Activated T-helper 1 cell treated with Interleukin-2 at 50 U/mL for 16 hours (primary cell): ENCODE data around the gene GID8.

Source experiments
- DNase-seq: peaks from one replicate; pipeline ENCODE4 v3.0.0-alpha.2; 2020; ENCODE audit warnings: low read depth

GID8 gene

DNA sequence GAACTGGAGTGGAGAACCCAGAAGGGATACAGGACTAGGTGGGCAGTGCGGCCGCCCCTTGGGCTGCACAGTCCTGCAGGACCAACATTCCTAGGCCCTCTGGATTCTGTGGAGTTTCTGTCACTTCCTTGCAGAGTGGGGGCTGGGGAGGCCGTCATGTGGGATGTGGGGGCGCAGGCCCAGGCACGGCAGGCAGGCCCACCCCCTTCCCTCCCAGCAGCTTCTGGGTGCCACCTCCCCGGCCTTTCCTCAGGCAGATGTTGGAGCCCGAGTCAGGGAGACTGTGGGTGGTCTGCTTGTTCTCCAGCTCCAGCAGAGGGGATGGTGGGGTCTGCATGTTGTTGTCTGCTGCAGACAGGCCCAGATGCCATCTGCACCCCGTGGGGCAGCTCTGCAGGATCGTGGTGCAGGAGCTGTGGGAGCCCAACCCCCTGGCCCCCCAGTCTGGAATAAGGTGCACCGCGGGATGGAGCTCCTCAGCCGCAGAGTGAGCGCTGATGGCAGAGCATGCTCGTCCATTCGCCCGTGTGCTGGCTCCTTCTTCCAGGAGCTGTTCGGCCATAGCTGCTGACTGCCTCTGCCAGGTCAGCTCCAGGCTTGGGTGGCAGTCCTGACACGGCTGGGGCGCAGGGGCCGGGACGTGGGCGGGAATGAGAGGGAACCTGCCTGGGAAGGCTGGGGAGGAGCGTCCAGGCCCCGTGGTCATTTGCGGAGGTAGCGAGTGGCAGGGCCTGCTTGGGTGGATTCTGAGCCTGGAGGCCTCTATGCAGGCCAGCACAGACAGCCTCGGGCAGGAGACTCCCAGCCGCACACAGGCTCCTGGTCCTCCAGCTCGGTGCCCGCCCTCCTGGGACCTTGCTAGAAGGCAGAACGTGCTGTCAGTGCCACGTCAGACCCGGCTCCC lies 32.6 kb downstream of the GID8 start:
- DNase-seq: no peak

DNA sequence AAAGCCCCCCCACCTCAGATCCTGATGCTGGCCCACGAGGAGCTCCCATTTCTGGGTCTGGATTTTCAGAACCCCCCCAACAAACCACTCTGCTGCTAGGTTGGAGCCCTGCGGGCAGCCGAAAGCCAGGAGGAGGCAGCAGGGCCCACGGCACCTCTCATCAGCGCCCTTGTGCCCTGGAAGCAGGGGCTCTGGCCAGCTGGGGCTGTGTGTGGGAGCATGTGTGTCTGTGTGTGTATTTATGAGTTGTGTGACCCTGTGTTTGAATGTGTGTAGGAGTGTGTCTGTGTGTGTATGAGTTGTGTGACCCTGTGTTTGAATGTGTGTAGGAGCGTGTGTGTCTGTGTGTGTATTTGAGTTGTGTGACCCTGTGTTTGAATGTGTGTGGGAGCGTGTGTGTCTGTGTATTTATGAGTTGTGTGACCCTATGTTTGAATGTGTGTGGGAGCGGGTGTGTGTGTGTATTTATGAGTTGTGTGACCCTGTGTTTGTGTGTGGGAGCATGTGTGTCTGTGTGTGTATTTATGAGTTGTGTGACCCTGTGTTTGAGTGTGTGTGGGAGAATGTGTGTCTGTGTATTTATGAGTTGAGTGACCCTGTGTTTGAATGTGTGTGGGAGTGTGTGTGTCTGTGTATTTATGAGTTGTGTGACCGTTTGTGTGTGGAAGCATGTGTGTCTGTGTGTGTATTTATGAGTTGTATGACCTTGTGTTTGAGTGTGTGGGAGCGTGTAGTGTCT lies 33.4 kb downstream of the GID8 start:
- no peak for DNase-seq

DNA sequence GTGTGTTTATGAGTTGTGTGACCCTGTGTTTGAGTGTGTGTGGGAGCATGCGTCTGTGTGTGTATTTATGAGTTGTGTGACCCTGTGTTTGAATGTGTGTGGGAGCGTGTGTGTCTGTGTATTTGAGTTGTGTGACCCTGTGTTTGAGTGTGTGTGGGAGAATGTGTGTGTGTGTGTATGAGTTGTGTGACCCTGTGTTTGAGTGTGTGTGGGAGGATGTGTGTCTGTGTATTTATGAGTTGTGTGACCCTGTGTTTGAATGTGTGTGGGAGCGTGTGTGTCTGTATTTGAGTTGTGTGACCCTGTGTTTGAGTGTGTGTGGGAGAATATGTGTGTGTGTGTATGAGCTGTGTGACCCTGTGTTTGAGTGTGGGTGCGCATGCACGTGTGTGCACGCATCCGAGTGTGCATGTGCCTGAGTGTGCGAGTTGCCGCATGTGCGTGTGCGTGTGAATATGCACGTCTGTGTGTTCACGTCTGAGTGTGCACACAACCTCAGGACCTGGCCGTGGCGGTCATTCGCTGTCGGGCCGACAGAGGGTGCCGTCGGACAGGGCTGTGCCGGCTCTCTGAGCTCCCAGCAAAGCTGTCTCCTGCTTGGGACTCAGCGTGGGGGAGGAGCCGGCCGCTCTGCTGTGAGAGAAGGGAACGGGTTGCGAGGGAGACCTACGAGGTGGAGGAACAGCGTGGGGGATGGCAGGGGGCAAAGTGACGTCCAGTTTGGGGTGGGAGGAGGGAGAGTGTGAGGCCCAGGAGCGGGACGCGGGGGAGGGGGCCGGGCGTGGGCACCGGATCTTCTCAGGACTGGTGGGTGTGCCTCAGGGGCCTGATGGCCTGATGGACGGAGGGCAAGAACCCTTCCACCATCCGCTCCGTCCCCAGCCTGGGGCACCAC lies 34.2 kb downstream of the GID8 start:
- peak; percentile 65 for DNase-seq

DNA sequence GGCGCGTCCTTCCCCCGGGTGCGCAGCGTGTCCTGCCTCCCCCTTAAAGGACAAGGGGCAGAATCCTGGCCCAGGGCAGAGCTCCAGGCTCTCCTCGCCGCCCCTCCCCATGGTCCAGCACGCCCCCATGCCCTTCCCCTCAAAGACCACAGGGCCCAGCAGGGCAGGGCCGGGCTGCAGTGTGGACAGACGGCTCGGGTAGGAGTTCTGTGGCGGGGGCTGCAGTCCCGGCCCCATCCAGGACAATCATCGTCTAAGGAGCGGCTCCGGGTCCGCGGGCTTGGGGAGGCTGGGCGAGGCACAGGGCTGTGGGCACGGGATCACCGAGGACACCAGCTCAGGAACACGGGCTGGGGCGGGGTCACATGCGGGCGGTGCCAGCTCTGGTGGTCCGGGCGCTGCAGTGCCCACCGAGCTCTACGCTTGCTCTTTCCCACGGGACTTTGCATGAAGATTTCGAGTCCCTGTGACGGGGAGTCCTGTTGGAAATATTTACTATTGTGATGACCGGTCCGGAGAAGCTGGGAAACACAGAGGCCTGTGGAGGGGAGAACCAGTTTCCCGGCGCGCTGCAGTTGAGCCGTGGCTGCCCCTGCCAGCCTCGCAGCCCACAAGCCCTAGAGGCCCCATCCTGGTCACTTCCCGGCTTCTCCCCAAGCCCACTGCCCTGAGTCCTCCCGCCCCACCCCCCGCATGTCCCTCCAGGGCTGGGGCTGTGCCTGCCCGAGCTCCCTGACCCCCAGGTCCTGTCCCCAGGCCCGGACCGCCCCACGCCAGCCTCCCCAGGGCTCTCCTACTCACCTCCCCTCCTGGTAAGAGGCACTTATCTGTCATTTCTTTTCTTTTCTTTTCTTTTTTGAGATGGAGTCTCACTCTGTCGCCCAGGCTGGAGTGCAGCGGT lies 35.1 kb downstream of the GID8 start:
- no peak for DNase-seq

DNA sequence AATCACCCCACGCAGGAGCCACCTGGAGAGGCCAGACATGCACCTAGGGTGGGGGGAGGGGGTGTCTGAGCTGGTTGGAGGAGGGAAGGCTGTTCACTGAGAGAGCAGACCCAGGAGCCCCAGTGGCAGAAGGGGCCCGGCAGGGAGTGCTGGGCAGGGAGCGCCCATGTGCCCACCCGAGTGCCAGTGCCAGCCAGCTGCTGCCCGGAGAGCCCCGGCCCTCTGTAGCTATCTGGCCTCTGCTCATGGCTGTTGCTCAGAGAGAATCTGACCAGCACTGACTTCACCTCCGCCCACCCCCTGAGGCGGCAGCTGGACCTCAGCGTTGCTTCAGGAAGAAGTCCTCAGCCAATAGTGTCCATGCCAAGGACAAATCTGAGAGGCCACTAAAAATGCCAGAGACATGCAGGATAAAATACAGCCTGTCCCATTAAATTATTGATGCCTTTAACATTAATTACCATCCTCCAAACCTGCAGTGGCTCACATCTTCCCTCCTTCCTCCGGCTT lies 37.4 kb downstream of the GID8 start:
- DNase-seq: no peak

DNA sequence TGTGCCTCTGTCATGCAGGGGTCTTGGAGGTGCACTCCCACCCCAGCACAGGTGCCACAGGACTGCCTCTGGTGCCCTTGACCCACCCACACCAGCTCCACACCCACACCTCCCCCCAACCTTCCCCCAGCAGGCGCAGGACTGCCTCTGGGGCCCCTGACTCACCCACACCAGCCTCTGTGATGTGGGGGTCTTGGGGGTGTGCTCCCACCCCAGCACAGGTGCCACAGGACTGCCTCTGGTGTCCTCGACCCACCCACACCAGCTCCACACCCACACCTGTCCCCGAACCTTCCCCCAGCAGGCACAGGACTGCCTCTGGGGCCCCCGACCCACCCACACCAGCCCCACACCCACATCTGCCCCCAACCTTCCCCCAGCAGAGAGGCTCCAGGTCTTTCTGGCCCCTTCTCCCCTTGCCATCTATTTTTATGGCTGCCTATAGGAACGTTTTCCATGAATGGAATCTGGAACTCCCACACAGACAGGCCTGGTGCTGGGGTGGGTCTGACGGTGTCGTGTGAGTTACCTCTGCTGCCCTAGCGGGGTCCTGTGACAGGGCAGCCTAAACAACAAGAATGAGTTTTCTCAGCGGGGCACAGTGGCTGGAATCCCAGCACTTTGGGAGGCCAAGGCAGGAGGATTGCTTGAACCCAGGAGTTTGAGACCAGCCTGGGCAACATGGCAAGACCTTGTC lies 38.0 kb downstream of the GID8 start:
- DNase-seq: no peak

DNA sequence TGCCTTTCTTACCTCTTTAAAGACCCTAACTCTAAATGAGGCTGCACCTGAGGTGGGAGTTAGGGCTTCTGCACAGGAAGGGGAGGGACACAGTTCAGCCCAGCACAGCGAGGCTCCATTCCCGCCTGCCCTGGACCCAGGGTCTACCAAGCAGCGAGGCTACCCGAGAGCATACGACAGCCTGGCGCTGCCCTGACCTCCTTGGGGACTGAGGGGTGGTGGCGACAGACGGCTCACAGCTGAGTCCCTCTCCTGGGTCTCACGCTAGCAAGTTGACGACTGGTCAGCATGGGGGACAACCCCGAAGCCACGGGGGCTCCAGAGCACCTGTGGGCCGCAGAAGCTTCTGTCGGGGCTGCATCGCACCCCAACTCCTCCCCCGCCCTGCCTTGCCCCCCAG lies 38.9 kb downstream of the GID8 start:
- DNase-seq: no peak

DNA sequence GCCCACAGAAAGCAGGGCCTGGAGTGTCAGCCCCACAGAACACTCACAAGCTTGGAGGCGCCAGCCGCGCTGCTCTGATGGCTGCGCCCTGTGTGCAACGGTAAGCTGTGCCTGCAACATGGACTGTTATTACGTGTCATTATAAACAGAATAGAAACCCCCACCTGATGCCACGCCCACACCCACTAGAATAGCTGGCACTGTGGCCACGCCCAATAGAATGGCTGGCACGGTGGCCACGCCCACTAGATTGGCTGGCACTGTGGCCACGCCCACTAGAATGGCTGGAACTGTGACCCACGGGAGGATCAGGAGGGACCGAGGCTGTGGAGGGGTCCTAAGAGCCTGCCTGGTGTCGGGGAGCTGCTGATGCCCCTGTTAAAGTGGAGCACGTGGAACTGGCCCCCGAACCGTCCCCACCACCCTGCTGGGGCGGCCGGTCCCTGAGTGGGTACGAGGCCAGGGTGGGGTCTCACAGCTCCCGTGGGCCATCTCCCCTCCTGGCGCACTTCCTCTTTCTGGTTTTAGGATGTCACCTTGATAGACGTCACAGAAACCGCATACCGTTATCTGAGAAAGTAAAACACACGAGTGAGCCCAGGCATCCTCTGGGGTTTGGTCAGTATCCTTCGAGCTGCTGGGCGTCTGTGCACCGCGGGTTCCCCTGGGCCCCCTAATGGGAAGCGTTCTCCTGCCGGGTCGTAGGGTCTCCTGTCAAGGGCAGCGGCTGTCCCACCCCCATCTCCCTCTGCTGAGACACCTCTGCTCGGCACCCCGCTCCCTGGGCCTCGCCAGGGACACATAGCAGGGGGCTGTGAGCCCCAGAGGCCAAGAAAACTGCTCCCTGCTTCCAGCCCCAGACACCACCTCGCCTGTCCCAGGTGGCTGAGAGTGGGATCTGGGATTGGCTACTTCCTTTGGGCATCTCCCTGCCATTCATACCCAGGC lies 39.9 kb downstream of the GID8 start:
- peak; percentile 55 for DNase-seq

DNA sequence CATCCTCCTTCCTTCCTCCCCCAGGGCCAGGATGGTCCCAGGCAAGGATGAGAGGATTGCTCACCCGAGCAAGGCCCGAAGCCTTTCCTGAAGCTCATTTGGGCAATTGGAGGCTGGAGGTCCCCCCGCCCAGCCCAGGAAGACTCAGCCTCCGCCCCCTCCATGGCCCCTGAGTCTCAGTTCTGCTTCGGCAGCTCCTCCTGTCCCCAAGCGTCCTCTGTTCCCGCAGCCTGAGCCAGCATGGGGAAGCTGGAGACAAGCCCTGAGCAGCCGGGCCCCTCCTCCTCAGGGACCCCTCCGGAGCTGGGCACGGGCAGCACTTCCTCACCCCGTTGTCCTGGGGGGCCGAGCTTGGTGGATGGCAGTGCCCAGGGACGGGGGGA lies 40.6 kb downstream of the GID8 start:
- no peak for DNase-seq

DNA sequence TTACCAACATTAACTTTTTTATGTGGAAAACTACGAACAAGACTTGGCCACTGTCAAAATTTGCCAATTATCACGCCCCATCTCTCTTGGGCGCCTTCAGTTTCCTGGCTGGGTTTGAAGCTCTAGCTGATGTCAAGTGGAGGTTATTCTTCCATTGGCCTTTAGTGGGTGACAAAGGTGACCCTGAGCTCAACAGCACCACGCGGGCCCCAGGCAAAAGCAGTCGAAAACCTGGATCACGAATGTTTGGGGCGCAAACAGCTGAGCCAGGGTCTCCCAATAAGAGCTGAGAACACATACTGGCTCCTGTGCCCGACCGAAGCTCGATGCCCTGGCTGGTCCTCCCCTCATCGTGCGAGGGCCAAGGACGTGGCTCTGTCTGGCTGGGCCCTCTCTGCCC lies 41.4 kb downstream of the GID8 start:
- no peak for DNase-seq

DNA sequence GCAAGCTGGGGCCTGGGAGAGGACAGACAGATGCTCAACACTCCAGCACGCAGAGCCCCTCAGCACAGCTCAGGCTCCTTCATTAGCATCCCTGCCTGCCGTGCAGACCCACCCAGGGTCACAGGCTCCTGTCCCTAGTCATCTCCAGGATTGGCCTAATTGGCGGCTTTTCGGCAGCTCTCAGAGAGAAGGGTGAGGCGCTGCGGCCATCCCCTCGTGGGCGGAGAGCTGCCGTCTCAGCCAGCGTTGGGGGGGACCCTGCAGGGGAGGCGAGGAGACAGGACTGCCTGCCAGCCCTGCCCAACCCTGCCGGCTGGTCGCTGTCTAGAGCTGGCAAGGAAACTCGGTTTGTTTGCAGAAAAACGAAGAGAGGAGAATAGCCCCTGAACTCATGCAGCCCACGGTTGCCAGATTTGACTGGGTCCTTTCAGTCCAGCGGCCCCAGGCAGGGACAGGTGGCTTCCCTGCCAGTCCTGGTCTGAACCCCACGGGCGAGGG lies 42.0 kb downstream of the GID8 start:
- no peak for DNase-seq

DNA sequence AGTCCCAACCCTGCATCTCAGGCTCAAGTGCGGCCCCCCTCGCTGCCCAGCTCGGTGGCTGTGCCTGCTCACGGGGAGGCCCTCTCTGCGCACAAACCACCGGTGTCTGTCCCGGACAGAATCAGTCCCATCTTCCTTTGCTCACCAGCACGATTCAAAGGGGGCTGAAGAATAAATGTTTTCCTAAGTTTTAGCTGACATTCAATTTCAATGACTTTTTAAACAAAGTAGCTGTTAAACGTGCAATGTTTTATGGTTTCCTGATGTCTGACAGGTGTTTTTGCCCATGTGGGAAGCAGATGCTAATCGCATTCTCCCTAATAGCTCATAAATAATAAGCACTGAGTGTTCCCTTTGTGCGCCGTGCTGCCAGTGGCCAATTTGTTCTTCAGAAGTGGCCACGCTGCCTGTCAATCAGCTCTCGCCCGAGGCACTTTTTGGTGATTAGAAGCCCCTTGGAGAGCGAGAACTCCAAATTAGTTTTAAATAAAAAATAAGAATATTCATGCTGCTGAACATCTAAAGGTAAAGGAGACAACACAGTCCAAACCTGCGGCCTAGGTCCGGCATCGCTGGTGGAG lies 42.5 kb downstream of the GID8 start:
- no peak for DNase-seq

DNA sequence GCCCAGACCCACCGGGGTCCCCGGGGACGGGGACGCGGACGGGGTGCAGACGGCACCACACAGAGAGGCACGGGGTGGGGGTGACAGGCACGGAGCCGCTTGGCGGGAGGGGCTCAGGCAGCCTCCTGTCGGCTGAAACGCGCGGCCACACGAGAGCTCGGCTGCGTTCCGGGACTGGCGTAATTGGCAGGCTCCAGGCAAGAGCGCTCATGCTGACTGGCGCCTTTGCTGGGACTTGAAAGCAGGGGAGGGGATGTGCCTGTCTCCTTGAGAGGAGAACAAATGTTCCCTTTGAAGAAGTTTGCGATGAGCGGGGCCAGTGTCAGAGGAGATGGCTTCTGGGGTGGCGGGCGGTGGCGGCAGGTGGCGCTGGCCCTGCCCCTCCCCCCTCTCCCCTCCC lies 43.0 kb downstream of the GID8 start:
- DNase-seq: peak; percentile 10

DNA sequence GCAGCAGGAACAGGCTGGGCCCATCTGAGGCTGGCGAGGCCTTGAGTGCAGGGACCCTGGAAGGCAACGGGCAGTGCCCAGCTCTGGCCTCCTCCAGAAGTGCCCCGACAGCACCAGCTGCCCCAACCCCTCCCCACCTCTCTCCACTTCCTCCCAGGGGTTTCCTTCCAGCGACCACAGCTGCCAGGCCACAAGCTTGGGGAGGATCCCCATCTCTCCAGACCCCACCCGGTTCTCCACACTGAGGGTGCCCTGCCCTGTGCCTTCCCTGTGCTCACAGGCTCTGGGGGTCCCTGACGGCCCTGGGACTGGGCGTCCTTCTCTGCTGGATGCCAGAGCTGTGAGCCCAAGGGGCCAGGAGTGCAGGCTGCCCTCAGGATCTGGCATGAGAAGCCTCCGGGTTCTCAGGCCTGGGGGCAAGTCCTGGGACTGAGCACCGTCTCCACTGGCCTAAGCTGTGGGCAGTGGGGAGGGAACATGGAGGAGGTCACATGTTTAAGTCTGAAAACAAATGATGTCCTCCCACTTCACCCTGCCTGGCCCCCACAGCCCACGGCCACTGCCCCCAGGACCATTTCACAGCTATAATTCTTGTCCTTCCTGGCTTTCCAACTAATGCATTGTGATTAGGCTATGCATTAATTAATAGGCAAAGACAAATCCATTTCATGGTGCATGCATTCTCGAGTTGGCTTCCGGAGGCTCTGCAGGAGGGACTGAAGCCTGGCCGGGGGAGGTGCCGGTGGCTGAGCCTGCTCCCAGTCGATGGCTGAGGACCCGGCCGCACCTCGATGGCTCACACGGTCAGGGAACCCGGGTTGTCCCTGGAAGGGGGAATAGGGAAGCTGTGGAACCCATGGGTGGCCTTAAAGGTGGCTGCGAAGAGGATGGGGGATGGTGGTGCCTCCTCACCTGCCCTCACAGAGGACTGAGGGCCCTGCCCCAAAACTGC lies 44.5 kb downstream of the GID8 start:
- DNase-seq: no peak

DNA sequence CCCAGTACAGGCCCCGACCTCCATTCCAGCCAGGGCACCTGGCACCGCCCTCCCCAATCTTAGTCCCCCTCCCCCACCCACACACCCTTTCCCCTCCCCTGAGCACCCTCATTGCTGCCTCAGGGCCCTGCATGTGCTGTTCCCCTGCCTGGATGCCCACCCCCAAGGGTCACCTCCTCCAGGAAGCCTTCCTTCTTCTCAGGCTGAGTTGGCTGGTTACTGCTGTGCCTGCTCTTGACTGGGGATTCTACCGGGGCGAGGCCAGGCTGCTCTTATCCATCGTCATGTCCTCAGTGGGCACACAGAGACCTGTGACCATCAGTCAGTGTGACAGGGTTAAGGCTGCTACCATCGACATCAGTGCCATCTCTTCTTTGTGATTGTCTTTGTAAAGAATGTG lies 45.3 kb downstream of the GID8 start:
- DNase-seq: no peak

DNA sequence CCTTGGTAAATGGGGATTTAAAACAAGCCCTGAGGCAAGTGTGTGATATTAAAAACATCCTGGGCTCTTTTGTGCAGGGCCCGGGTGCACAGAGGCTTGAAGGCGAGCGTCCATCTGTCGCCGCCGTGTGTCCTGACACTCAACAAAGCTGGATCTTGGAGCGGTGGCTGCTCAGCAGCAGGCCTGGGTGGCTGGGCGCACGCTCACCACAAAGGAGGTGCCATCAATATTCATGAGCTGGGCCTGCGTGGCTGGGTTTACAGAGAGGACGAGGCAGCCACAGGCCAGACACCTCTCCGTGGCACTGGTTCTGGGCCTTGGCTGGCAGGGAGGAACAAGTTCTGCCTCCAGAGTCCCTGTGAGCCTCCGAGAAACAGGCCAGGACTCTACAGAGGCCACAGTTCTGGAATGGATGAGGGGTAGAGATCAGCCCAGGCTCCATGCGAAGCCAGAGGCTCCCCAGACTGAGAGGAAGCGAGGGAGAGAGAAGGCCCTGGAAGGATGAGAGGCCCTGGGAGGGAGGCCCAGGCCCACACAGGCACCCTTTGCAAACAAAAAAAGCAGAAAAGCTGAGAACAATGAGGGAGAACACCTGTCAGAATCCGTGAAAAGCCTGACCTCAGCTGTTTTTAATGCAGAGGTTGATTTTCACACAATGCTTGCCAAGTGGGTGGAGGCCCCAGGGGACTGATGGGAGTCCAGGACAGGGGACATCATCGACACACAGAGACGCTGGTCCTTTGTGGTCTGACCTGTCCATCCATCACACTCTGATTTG lies 46.9 kb downstream of the GID8 start:
- DNase-seq: no peak

DNA sequence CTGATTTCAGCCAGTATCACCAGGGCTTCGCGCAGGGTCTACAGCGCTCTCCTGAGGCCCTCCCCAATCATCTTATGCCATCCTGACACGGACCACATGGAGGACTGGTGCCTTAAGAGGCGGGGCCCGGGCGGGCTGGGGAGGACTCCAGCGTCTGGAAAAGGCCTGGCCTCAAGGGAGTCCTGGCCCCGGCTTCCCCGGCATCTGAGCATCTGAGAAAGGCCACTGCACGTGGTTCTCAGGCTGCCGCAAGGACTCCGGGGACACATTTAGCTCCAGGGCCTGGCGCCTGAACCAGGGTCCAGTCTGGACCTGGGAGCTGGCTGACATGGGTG lies 47.5 kb downstream of the GID8 start:
- no peak for DNase-seq
